Muscle layer of colon (tissue), 2 donors: ENCODE data around the gene PTGDR.

Source experiments
- H3K27ac ChIP-seq: one replicate; pipeline ENCODE4 v1.7.0; 2013; ENCODE audit warnings: low read depth, mild to moderate bottlenecking, low read length, moderate library complexity
- H3K27me3 ChIP-seq, 2 donors: one replicate each; pipeline ENCODE4 v1.7.0; 2013; ENCODE audit warnings: low read length in 2 of 2, mild to moderate bottlenecking in 2 of 2; ENCODE audit not compliant: insufficient read depth in 2 of 2, control insufficient read depth in 1 of 2
- H3K36me3 ChIP-seq: one replicate; pipeline ENCODE4 v1.7.0; 2013; ENCODE audit warnings: mild to moderate bottlenecking, low read length; ENCODE audit not compliant: insufficient read depth
- H3K4me1 ChIP-seq: one replicate; pipeline ENCODE4 v1.7.0; 2013; ENCODE audit warnings: mild to moderate bottlenecking, low read length; ENCODE audit not compliant: insufficient read depth
- H3K4me3 ChIP-seq, 2 donors: one replicate each; pipeline ENCODE4 v1.7.0; 2013; ENCODE audit warnings: low read length in 2 of 2, low read depth in 1 of 2, mild to moderate bottlenecking in 1 of 2, moderate library complexity in 1 of 2
- H3K9ac ChIP-seq: one replicate; pipeline ENCODE4 v1.7.0; 2013; ENCODE audit warnings: low read length
- H3K9me3 ChIP-seq: one replicate; pipeline ENCODE4 v1.7.0; 2013; ENCODE audit warnings: mild to moderate bottlenecking, low read length
- donor health status: abdominal sarcoma.
- donor health status: Adenocarcinoma of cecum.

Gene PTGDR

DNA sequence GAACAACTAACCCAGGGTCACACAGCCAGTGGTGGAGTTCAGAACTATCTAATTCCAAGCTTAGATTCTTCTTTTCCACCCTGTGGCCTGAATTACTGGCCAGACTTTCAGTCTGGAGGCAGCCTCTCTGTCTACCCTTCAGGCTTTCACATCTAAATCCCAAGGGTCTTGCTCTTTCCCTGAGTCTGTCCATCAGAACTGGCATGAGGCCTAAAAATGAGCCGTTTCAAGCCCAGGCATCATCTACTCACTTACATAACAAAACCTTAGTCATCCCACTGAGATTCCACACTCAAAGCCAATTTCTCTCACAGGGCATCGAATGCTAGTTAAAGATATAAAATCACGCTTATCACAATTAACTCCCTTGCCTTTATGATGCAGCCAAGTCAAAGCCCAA, 1.3 kb upstream of the PTGDR start:
- H3K4me1 ChIP-seq: no peaks in the 10 kb centered on the region
- no peaks in the 10 kb centered on the region for H3K36me3 ChIP-seq
- peaks cover 4 to 20% of the 10 kb centered on the region in 2 donors for H3K27me3 ChIP-seq
- H3K4me3 ChIP-seq: no peak overlapping the region
- no peak overlapping the region for H3K27ac ChIP-seq
- no peak overlapping the region for H3K9ac ChIP-seq
- H3K9me3 ChIP-seq: no peaks in the 10 kb centered on the region

DNA sequence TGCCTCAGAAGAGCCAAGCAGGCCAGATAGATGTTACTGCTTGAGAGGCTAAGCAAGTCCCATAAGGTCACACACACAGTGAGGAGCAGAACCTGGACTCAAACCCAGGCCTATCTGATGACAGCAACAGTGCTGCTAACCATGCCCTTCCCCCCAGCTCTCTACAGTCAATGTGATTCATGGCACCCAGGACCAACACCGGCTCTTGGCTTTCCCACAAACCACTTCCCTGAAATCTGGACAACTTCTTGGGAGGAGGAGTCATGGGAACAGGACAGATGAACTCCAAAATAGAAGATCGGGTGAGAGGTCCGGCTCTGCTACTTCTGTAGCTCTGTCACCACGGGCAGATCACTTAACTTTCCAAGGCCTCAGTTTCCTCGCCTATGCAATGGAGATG, 716 bp upstream of the PTGDR start:
- Histone ChIP-seq H3K4me1 (no peaks in the 10 kb centered on the region), H3K4me3 (no peak overlapping the region), H3K27me3 (peaks cover 4 to 20% of the 10 kb centered on the region in 2 donors), H3K9me3 (no peaks in the 10 kb centered on the region), H3K9ac (no peak overlapping the region), H3K36me3 (no peaks in the 10 kb centered on the region), H3K27ac (no peak overlapping the region)

DNA sequence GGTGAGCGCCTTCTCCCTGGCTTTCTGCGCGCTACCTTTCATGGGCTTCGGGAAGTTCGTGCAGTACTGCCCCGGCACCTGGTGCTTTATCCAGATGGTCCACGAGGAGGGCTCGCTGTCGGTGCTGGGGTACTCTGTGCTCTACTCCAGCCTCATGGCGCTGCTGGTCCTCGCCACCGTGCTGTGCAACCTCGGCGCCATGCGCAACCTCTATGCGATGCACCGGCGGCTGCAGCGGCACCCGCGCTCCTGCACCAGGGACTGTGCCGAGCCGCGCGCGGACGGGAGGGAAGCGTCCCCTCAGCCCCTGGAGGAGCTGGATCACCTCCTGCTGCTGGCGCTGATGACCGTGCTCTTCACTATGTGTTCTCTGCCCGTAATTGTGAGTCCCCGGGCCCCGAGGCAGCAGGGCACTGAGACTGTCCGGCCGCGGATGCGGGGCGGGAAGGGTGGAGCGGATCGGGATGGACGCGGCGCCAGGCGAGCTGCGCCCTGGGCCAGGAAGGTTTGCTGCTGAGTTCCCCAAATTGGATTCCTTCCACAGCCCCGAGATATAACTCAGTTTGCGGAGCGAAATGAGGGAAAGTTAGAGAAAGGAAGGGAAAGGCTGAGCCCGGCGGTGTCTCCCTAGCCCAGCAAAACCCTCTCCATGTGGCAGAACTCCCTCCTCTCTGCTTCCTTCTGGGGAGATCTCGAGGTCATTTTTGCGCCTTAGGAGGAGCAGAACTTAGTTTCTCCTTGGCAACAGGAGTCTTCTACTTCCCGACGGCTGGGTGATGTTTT, 972 bp downstream of the PTGDR start:
- Histone ChIP-seq H3K9me3 (no peaks in the 10 kb centered on the region), H3K27ac (no peak overlapping the region), H3K36me3 (no peaks in the 10 kb centered on the region), H3K27me3 (peaks cover 4 to 20% of the 10 kb centered on the region in 2 donors), H3K4me1 (no peaks in the 10 kb centered on the region), H3K9ac (no peak overlapping the region), H3K4me3 (peak overlapping the region; percentile 26 to 41)

DNA sequence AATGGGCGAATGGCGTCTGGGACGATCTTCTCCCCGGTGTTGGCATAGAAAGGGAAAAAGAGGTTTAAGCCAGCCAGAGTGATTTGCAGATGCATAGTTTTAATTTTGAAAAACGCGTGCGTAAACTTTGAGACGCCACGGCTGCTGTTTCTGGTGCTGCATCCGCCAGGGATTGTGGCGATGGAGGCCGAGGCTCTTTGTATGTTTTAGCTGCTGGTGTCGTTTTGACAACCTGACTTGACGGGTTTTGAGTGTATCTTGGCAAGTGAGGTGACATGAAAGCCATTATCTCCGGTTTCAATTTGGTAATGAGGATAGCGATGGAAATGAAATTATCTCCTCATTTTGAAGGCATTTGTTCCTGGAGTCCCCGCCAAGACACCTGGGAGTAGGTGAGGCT, 1.6 kb downstream of the PTGDR start:
- Histone ChIP-seq H3K27me3 (peaks cover 4 to 20% of the 10 kb centered on the region in 2 donors), H3K9ac (no peak overlapping the region), H3K27ac (no peak overlapping the region), H3K4me3 (peak overlapping the region in 1 of 2 donors; percentile 41), H3K9me3 (no peaks in the 10 kb centered on the region), H3K4me1 (no peaks in the 10 kb centered on the region), H3K36me3 (no peaks in the 10 kb centered on the region)

DNA sequence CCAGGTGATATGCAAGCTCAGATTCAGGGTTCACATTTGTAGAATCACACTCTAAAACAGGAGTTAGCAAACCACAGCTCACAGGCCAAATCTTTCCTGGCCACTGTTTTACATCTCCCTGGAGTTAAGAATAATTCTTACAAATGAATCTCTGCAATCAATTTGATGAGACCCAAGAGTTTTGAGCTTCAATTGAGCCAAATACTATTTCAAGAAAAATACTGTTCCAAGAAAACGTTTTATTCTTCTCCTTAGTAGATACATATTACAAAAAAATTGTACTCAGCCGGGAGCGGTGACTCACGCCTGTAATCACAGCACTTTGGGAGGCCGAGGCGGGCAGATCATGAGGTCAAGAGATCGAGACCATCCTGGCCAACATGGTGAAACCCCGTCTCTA, 2.5 kb downstream of the PTGDR start:
- Histone ChIP-seq H3K4me1 (no peaks in the 10 kb centered on the region), H3K27me3 (peaks cover 4 to 20% of the 10 kb centered on the region in 2 donors), H3K4me3 (no peak overlapping the region)

DNA sequence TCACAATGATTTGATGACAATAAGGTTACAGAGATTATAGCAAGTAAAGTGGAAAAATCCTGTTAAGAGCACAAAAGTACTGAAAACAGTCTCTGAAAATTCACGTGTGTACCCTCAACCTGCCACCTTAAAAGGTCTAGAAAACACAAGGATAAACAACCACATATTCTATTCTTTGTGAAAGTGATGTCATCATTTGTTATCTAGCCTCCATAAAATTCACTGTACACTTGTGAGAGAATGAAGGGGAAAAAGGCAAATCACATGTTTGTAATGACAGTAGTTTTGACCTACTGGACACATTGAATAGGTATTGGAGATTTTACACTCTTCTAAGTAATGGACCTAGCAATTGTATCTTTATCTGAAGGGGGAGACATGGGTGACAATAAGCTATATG, 4.0 kb downstream of the PTGDR start:
- Histone ChIP-seq H3K27ac (no peak overlapping the region), H3K4me1 (no peaks in the 10 kb centered on the region), H3K4me3 (no peak overlapping the region), H3K36me3 (no peaks in the 10 kb centered on the region), H3K9me3 (no peaks in the 10 kb centered on the region), H3K9ac (no peak overlapping the region), H3K27me3 (peaks cover 4 to 20% of the 10 kb centered on the region in 2 donors)

More for the DNA sequence above, 2.5 kb downstream of the PTGDR start:
- Histone ChIP-seq H3K9ac (no peak overlapping the region), H3K36me3 (no peaks in the 10 kb centered on the region), H3K9me3 (no peaks in the 10 kb centered on the region), H3K27ac (no peak overlapping the region)

DNA sequence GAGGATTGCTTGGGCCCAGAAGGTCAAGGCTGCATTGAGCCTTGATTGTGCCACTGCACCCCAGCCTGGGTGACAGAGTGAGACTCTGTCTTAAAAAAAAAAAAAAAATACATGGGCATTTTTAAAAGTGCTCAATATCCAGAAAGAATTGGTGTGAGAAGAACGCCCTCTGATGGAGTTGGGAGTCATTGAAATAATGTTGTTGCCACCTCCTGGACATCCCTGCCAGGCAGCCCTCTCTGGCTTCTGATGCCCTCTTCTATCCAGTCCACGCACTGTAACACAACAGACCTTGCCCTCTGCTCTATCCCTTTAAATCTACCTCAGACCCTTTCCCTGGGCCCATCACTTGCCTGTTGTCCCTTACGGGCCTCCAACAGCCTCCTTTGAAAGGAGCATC, 4.9 kb downstream of the PTGDR start:
- no peak overlapping the region for H3K9ac ChIP-seq
- H3K4me3 ChIP-seq: no peak overlapping the region
- H3K9me3 ChIP-seq: no peaks in the 10 kb centered on the region
- H3K27me3 ChIP-seq: peaks cover 4 to 18% of the 10 kb centered on the region in 2 donors
- no peaks in the 10 kb centered on the region for H3K36me3 ChIP-seq
- H3K27ac ChIP-seq: no peak overlapping the region
- no peaks in the 10 kb centered on the region for H3K4me1 ChIP-seq

DNA sequence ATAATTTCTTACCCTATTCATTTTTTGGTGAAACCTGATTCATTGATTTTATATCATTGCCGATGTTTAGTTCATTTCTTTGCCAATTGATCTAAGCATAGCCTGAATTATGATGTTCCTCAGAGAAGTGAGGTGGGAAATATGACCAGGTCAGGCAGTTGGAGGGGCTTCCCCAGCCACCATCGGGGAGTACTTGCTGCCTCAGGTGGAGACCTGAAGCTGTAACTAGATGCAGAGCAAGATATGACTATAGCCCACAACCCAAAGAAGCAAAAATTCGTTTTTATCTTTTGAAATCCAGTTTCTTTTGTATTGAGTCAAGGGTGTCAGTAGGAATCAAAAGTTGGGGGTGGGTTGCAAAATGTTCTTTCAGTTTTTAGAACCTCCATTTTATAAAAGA, 7.9 kb downstream of the PTGDR start:
- H3K27ac ChIP-seq: no peak overlapping the region
- H3K27me3 ChIP-seq: no peaks in the 10 kb centered on the region
- H3K9ac ChIP-seq: no peak overlapping the region
- H3K9me3 ChIP-seq: no peaks in the 10 kb centered on the region
- no peaks in the 10 kb centered on the region for H3K36me3 ChIP-seq
- no peak overlapping the region for H3K4me3 ChIP-seq
- no peaks in the 10 kb centered on the region for H3K4me1 ChIP-seq

DNA sequence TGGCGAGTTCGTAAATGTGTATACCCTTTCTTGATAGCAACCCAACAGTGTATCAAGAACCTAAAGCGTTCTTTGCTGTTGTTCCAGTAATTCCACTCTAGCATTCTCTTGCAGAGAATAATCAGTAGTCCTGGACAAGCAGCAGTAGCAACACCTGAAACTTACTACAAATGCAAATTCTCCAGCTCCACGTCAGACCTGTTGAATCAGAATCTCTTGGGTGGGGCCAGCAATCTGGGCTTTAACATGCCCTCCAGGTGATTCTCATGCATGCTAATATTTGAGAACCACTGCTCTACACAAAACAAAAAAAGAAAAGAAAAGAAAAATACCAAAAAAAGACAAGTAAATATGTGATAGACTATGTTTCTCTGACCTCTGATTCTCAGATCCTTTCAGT, 10.1 kb downstream of the PTGDR start:
- H3K4me1 ChIP-seq: no peaks in the 10 kb centered on the region
- H3K4me3 ChIP-seq: no peak overlapping the region
- no peaks in the 10 kb centered on the region for H3K9me3 ChIP-seq
- no peak overlapping the region for H3K9ac ChIP-seq
- no peaks in the 10 kb centered on the region for H3K36me3 ChIP-seq
- H3K27me3 ChIP-seq: no peaks in the 10 kb centered on the region
- no peak overlapping the region for H3K27ac ChIP-seq

DNA sequence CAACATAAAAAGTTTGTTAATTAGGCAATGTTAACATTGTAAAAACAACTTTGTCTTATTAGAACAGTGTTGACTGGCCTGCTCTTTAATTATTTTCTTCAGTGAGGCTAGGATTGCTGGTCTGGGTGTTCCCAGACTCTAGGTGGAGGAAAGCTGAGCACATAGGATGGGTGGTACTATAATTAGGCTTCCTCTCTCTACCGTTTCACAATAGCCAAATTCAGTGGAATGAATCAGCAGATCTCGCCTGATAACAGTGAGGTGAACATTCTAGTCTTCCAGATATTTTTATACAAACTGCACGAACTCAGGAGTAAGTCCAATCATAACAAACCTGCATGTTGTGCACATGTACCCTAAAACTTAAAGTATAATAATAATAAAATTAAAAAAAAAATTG, 11.9 kb downstream of the PTGDR start:
- Histone ChIP-seq H3K9me3 (no peaks in the 10 kb centered on the region), H3K4me3 (no peak overlapping the region), H3K36me3 (no peaks in the 10 kb centered on the region), H3K27me3 (no peaks in the 10 kb centered on the region), H3K4me1 (no peaks in the 10 kb centered on the region), H3K27ac (no peak overlapping the region), H3K9ac (no peak overlapping the region)

DNA sequence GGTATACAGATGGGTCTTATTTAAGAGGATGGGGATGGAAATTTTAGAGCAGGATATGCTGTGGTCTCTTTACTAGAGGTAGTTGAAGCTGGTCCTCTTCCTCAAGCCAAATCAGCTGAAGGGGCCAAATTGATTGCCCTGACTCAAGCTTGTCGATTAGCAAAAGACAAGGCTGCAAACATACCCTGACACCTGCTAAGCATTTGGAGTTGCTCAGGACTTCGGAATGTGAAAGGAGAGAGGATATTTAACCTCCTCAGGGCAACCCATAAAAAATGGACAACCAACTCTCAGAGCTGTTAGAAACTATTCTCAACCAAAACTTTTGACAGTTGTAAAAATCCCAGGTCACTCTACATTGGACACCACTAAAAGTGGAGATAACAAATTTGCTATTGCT, 15.6 kb downstream of the PTGDR start:
- Histone ChIP-seq H3K4me3 (no peak overlapping the region), H3K9ac (no peak overlapping the region), H3K4me1 (no peaks in the 10 kb centered on the region), H3K27me3 (no peaks in the 10 kb centered on the region), H3K36me3 (no peaks in the 10 kb centered on the region), H3K27ac (no peak overlapping the region), H3K9me3 (no peaks in the 10 kb centered on the region)
